Spinal cord (tissue), 10 donors: ENCODE data around the gene STX12. TPM values are rescaled to one million over a fixed set of nuclear protein-coding genes. Genes with fewer than 3 reads are reported as not detected.
A peak's percentile ranks its signal among the peaks of the same experiment; 100 is the strongest.

Experiments
- DNase-seq, 6 donors: peaks; one replicate each; pipeline versions ENCODE4 v3.0.0 to v3.0.0-alpha.2; 2013 to 2015; ENCODE audit warnings: low spot score in 6 of 6, low read depth in 4 of 6
- H3K27ac ChIP-seq: one replicate; pipeline ENCODE4 v1.5.1; 2013; ENCODE audit warnings: low read depth, low read length, control low read depth
- H3K27me3 ChIP-seq: one replicate; pipeline ENCODE4 v1.6.1; 2013; ENCODE audit warnings: low read length; ENCODE audit not compliant: control insufficient read depth, insufficient read depth
- H3K36me3 ChIP-seq: one replicate; pipeline ENCODE4 v1.6.1; 2013; ENCODE audit warnings: low read length; ENCODE audit not compliant: control insufficient read depth, insufficient read depth
- H3K4me1 ChIP-seq: one replicate; pipeline ENCODE4 v1.6.1; 2013; ENCODE audit warnings: low read length; ENCODE audit not compliant: control insufficient read depth, insufficient read depth
- H3K4me3 ChIP-seq: one replicate; pipeline ENCODE4 v1.5.1; 2013; ENCODE audit warnings: low read depth, low read length, control low read depth
- H3K9me3 ChIP-seq: one replicate; pipeline ENCODE4 v1.6.1; 2013; ENCODE audit warnings: low read length; ENCODE audit not compliant: control insufficient read depth, insufficient read depth
- WGBS: methylation state at CpG from one replicate; pipeline ENCODE4 v1.1.5; 2013; ENCODE audit warnings: missing lambda C conversion rate; ENCODE audit not compliant: insufficient coverage; 5-methylcytosine and 5-hydroxymethylcytosine counted together
- polyA plus RNA-seq, 2 donors: library from polyadenylated mRNA; unstranded; fragments of 120-200 nt; gene quantifications; one replicate each; pipeline ENCODE4 v1.2.1, GENCODE V29; 2013; ENCODE audit not compliant: insufficient read length in 2 of 2
- total RNA-seq, 2 donors: library from RNA; depleted of rRNA in 1 of 2; stranded (reverse); fragments of 120-200 nt in 1 of 2; fragments of >200 nt in 1 of 2; gene quantifications; one replicate each; pipeline versions ENCODE4 v1.2.3 to v1.2.4, GENCODE V29; 2013 to 2014
- donor health status: healthy.

Gene STX12
- total and polyA plus RNA-seq, 4 donors = 74.3 to 139 (median 107) TPM

GRCh38 chr1:27745466-27745865, 27.6 kb upstream of the STX12 start:
- peaks cover 37% of the 10 kb centered on the region for H3K36me3 ChIP-seq
- no peaks in the 10 kb centered on the region for H3K27me3 ChIP-seq
- no peaks in the 10 kb centered on the region for H3K4me1 ChIP-seq
- DNase-seq = peak in 1 of 6 donors; percentile 4
- H3K27ac ChIP-seq = no peak overlapping the region
- 89% methylated on average over 4 of the region's 4 CpGs for WGBS
- H3K4me3 ChIP-seq = no peak overlapping the region
- H3K9me3 ChIP-seq = no peaks in the 10 kb centered on the region

DNA sequence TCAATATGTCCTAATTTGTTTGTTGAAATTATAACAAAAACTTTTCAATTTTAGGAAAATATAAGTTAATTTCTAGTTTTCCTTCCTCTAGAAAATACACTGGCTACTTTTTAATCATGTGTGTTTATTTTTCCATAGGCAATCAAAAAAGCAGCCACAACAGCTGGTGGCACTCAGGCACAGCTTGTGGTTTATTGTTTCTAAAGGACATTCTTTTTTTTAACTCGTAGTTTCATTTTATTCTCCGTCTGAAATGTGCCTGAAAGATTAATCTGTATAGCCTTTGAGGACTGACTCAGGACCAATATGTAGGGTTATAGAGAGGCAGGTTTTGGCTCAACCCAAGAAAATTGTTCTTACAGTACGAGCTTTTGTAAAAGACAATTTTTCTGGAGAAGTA, 20.7 kb upstream of the STX12 start:
- WGBS = 75% methylated on average over 2 of the region's 3 CpGs
- Histone ChIP-seq H3K4me1 (no peaks in the 10 kb centered on the region), H3K36me3 (peaks cover 43% of the 10 kb centered on the region), H3K4me3 (no peak overlapping the region), H3K9me3 (no peaks in the 10 kb centered on the region), H3K27ac (no peak overlapping the region), H3K27me3 (no peaks in the 10 kb centered on the region)
- peak in 1 of 6 donors; percentile 7 for DNase-seq

DNA sequence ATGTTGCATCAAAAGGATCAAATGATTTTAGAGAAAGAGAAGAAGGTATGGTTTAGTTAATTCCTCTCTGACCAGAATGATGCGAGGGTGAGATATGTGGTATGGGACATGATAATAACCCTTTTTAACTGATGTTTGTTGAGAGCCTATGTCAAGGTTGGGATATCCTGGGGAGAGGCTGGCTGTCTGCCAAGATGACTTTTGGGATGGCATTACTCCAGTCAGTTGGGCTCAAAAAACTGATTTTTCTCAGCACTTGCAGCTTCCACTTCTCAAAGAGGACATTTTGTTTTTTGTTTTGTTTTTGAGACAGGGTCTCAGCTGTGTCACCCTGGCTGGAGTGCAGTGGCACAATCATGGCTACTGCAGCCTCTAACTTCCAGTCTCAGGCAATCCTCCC, 17.7 kb upstream of the STX12 start:
- no peak for DNase-seq
- no peaks in the 10 kb centered on the region for H3K27me3 ChIP-seq
- 100% methylated on average over 1 of the region's 1 CpG for WGBS
- H3K4me1 ChIP-seq = no peaks in the 10 kb centered on the region
- no peaks in the 10 kb centered on the region for H3K9me3 ChIP-seq
- H3K4me3 ChIP-seq = no peak overlapping the region
- no peak overlapping the region for H3K27ac ChIP-seq
- peaks cover 38% of the 10 kb centered on the region for H3K36me3 ChIP-seq

GRCh38 chr1:27755865-27756264, 17.2 kb upstream of the STX12 start:
- H3K4me3 ChIP-seq = no peak overlapping the region
- 75% methylated on average over 1 of the region's 4 CpGs for WGBS
- no peaks in the 10 kb centered on the region for H3K9me3 ChIP-seq
- no peak for DNase-seq
- H3K36me3 ChIP-seq = peaks cover 36% of the 10 kb centered on the region
- no peaks in the 10 kb centered on the region for H3K4me1 ChIP-seq
- no peak overlapping the region for H3K27ac ChIP-seq
- no peaks in the 10 kb centered on the region for H3K27me3 ChIP-seq

- no peak for DNase-seq
- Histone ChIP-seq H3K4me1 (no peaks in the 10 kb centered on the region), H3K9me3 (no peaks in the 10 kb centered on the region), H3K4me3 (no peak overlapping the region), H3K27ac (no peak overlapping the region), H3K36me3 (peaks cover 39% of the 10 kb centered on the region), H3K27me3 (no peaks in the 10 kb centered on the region)
- WGBS = 100% methylated on average over 1 of the region's 2 CpGs
Observed at GRCh38 chr1:27759236-27759635, 13.8 kb upstream of the STX12 start.

- Histone ChIP-seq H3K27ac (no peak overlapping the region), H3K27me3 (no peaks in the 10 kb centered on the region), H3K36me3 (peaks cover 34% of the 10 kb centered on the region), H3K4me3 (no peak overlapping the region), H3K9me3 (no peaks in the 10 kb centered on the region), H3K4me1 (no peaks in the 10 kb centered on the region)
- WGBS = no CpG with 5 or more reads among the region's 3 CpGs
- DNase-seq = no peak
Observed at GRCh38 chr1:27760426-27760825, 12.6 kb upstream of the STX12 start.

DNA sequence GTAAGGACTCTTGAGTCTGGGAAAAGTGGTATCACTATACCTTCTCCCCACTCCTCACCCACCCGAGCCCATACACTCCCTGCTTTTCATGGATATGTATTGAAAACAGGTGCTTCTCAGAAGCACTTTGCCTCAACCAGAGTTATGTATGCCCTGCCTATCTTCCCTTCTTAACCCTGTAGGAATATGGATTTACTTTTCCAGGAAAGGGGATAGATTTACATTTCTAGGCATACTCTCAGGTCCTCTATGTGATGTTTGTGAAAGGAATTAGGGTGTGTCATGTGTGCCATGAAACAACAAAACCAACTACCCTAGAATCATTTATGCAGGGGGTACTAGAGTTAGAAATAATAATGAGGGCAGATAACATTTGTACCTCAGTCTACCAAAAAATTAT, 11.0 kb upstream of the STX12 start:
- Histone ChIP-seq H3K9me3 (no peaks in the 10 kb centered on the region), H3K27ac (no peak overlapping the region), H3K4me3 (no peak overlapping the region), H3K27me3 (no peaks in the 10 kb centered on the region), H3K4me1 (no peaks in the 10 kb centered on the region), H3K36me3 (peaks cover 23% of the 10 kb centered on the region)
- no CpG with 5 or more reads among the region's 1 CpG for WGBS
- no peak for DNase-seq

- H3K4me1 ChIP-seq = no peaks in the 10 kb centered on the region
- no peaks in the 10 kb centered on the region for H3K27me3 ChIP-seq
- H3K36me3 ChIP-seq = peaks cover 19% of the 10 kb centered on the region
- no CpG with 5 or more reads among the region's 4 CpGs for WGBS
- no peak for DNase-seq
- no peak overlapping the region for H3K4me3 ChIP-seq
- H3K9me3 ChIP-seq = no peaks in the 10 kb centered on the region
- no peak overlapping the region for H3K27ac ChIP-seq
Observed at GRCh38 chr1:27763358-27763757, 9.7 kb upstream of the STX12 start.

- no peak overlapping the region for H3K4me3 ChIP-seq
- no peaks in the 10 kb centered on the region for H3K36me3 ChIP-seq
- WGBS = 40% methylated on average over 1 of the region's 2 CpGs
- H3K27me3 ChIP-seq = no peaks in the 10 kb centered on the region
- H3K9me3 ChIP-seq = no peaks in the 10 kb centered on the region
- no peak overlapping the region for H3K27ac ChIP-seq
- peaks cover 3% of the 10 kb centered on the region for H3K4me1 ChIP-seq
- peak in 2 of 6 donors; percentile 3 to 32 for DNase-seq
Observed at GRCh38 chr1:27770293-27770830, 2.7 kb upstream of the STX12 start.

DNA sequence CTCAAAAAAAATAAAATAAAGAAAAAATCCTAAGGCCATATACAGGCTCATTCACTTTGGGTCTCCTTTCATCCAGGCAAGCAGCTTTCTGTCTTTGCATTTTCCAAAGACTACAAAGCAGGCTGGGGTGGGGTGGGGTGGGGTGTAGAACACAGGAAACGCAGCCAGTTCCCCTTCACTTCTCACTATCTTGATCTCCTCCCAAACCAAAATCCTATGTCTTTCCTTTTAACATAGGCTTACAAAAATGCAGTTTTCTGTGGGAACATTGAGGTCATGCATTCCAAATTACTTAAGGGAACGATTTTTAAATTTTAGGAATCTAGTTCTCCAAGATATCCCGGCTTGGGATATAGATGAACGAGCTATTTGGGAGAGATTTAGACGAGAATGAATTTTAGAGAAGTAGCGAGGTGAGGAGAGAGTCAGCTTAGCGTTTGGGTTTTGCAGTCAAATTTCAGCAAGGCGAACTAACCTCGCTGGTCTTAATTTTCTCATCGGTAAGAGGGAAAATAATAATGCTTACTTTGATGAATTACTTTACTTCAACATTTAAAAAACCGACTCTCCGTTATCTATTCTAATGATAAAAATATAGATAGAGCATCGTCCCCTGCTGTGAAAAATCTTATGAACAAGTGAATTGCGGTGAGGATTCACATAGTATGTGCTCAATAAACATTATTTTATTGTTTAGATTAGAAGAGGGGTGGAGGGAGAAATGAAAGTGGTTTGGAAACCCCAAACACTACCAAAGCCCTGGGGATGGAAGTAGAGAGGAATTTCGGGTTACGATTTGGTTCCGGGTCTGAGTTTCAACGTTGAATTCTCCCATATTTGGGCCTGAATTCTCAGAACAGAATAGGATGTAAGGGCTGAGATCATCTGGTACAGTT, 735 bp upstream of the STX12 start:
- H3K27me3 ChIP-seq = no peaks in the 10 kb centered on the region
- DNase-seq = peak in 2 of 6 donors; percentile 5 to 20
- H3K4me1 ChIP-seq = peaks cover 3% of the 10 kb centered on the region
- no peaks in the 10 kb centered on the region for H3K9me3 ChIP-seq
- H3K4me3 ChIP-seq = peak overlapping the region; percentile 74
- H3K36me3 ChIP-seq = no peaks in the 10 kb centered on the region
- H3K27ac ChIP-seq = peak overlapping the region; percentile 85
- WGBS = 0% methylated on average over 4 of the region's 18 CpGs
